GM10266 (cell line): ENCODE results near the gene GLUL.

Experiments
- DNase-seq: peaks from one replicate; pipeline ENCODE4 v3.0.0; 2012; ENCODE audit errors: extremely low spot score
- CTCF ChIP-seq: IDR thresholded peaks from 2 replicates; pipeline ENCODE4 v1.5.1; 2012; ENCODE audit warnings: mild to moderate bottlenecking, low read depth; ENCODE audit not compliant: control insufficient read depth, insufficient read depth; ENCODE audit errors: missing control alignments

GLUL gene

GRCh38 chr1:182408435-182409075 lies 17.0 kb upstream of the GLUL start:
- no peak for TF ChIP-seq CTCF
- no peak for DNase-seq

GRCh38 chr1:182407724-182408123 lies 16.1 kb upstream of the GLUL start:
- TF ChIP-seq CTCF, result no peak
- no peak for DNase-seq

- DNase-seq, result no peak
- no peak for TF ChIP-seq CTCF
These were observed 14.4 kb upstream of the GLUL start for GRCh38 chr1:182406012-182406411.

GRCh38 chr1:182405578-182405977 lies 14.0 kb upstream of the GLUL start:
- no peak for TF ChIP-seq CTCF
- DNase-seq, result no peak

- DNase-seq, result no peak
These were observed 13.2 kb upstream of the GLUL start for GRCh38 chr1:182404781-182405180.

GRCh38 chr1:182400567-182400966 lies 9.0 kb upstream of the GLUL start, which contains the start of gene TEDDM1:
TSS of gene TEDDM1 (minus strand) at chr1:182400667. CDS start at chr1:182400485, 182 bp downstream.
- DNase-seq, result no peak
- no peak for TF ChIP-seq CTCF

More at GRCh38 chr1:182404781-182405180, 13.2 kb upstream of the GLUL start:
- no peak for TF ChIP-seq CTCF

- DNase-seq, result no peak
These were observed 6.2 kb upstream of the GLUL start for GRCh38 chr1:182397653-182398393.

More at GRCh38 chr1:182397653-182398393, 6.2 kb upstream of the GLUL start:
- no peak for TF ChIP-seq CTCF
